IPS DF 6.9 (cell line): ENCODE results near the gene PAMR1.

ENCODE experiments used
- DNase-seq: peaks from one replicate; pipeline ENCODE4 v3.0.0-alpha.2; 2013; ENCODE audit warnings: low read depth, low spot score
- H3K27ac ChIP-seq: one replicate; pipeline ENCODE4 v1.5.1; 2013; ENCODE audit warnings: low read length, control low read depth
- H3K27me3 ChIP-seq: 2 replicates; pipeline ENCODE4 v1.6.1; 2013; ENCODE audit warnings: mild to moderate bottlenecking, low read length; ENCODE audit not compliant: control insufficient read depth, insufficient read depth
- H3K36me3 ChIP-seq: 2 replicates; pipeline ENCODE4 v1.6.1; 2013; ENCODE audit warnings: low read length; ENCODE audit not compliant: control insufficient read depth, insufficient read depth
- H3K4me1 ChIP-seq: 2 replicates; pipeline ENCODE4 v1.6.1; 2013; ENCODE audit warnings: low read length; ENCODE audit not compliant: control insufficient read depth, insufficient read depth
- H3K4me3 ChIP-seq: 2 replicates; pipeline ENCODE4 v1.5.1; 2013; ENCODE audit warnings: mild to moderate bottlenecking, low read length
- H3K9me3 ChIP-seq: 2 replicates; pipeline ENCODE4 v1.6.1; 2013; ENCODE audit warnings: low read length, inconsistent platforms; ENCODE audit not compliant: control insufficient read depth, insufficient read depth
- WGBS: extraction: QIAGEN DNeasy Blood & Tissue Kit; methylation state at CpG from one replicate; pipeline ENCODE4 v1.1.7; 2013; ENCODE audit warnings: mixed read lengths, missing lambda C conversion rate; ENCODE audit not compliant: insufficient read length, insufficient coverage; 5-methylcytosine and 5-hydroxymethylcytosine counted together

Gene PAMR1

GRCh38 chr11:35463331-35463751, 62.1 kb downstream of the PAMR1 start:
- no CpG with 5 or more reads among the region's 13 CpGs for WGBS
- H3K4me3 ChIP-seq = no peak overlapping the region
- H3K27me3 ChIP-seq = no peaks in the 10 kb centered on the region
- H3K36me3 ChIP-seq = no peaks in the 10 kb centered on the region
- no peaks in the 10 kb centered on the region for H3K9me3 ChIP-seq
- no peak overlapping the region for H3K27ac ChIP-seq
- DNase-seq = no peak
- H3K4me1 ChIP-seq = no peaks in the 10 kb centered on the region

DNA sequence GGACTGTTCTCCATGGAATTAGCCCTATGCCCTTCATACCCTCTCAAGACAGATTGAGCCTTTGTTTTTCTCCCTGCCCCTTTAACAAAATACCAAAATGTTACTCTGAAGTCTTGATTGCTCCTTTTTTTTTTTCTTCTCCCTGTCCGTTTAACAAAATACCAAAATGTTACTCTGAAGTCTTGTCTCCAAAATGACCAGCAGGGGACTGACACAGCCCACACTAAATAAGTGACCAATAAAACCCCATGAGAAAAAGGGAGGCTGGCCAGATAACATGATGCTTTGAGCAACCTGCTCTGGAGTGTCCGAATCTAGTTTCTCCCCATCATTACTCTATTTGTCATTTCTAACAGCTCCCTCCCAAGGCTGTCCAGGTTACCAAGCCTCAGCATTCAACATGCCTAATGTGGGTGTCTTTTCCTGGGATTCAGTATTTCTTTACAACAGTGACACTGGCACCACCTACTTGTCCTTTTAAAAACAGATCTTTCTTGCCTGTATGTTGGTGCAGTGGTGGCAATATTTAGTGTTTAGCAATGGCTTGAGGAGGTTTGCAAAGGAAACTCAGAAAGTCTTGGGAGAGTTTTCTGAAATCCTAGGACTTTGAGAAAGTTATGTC, 63.4 kb downstream of the PAMR1 start:
- Histone ChIP-seq H3K9me3 (no peaks in the 10 kb centered on the region), H3K36me3 (no peaks in the 10 kb centered on the region), H3K27me3 (no peaks in the 10 kb centered on the region), H3K4me3 (no peak overlapping the region), H3K27ac (no peak overlapping the region), H3K4me1 (no peaks in the 10 kb centered on the region)
- no CpG with 5 or more reads among the region's 2 CpGs for WGBS
- DNase-seq = no peak

- no peaks in the 10 kb centered on the region for H3K27me3 ChIP-seq
- H3K9me3 ChIP-seq = no peaks in the 10 kb centered on the region
- H3K36me3 ChIP-seq = no peaks in the 10 kb centered on the region
- no peak overlapping the region for H3K4me3 ChIP-seq
- no peaks in the 10 kb centered on the region for H3K4me1 ChIP-seq
- H3K27ac ChIP-seq = no peak overlapping the region
- DNase-seq = no peak
- WGBS = no CpG with 5 or more reads among the region's 1 CpG
Measured at GRCh38 chr11:35459489-35459888, 65.9 kb downstream of the PAMR1 start.

DNA sequence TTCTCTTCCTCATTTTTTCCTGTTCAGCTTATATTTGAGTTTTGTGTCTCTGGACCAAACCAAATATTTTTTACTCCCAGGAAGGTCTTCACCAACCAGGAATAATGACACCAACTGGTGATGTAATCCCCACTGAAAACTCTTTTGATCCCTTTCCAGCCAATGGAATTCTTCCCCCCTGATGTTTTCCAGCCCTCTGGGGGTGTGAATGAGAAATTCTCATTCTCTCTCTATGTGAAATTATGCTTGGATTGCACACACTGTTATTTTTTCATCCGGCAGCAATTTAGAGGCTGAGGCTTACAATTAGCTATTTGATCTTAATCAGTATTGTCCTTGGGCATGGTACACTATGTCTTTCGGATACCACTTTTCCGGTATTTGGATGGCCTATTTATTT, 66.6 kb downstream of the PAMR1 start:
- Histone ChIP-seq H3K36me3 (no peaks in the 10 kb centered on the region), H3K9me3 (no peaks in the 10 kb centered on the region), H3K4me3 (no peak overlapping the region), H3K4me1 (no peaks in the 10 kb centered on the region), H3K27me3 (no peaks in the 10 kb centered on the region), H3K27ac (no peak overlapping the region)
- WGBS = no CpG with 5 or more reads among the region's 3 CpGs
- DNase-seq = no peak

GRCh38 chr11:35454362-35454761, 71.1 kb downstream of the PAMR1 start:
- H3K9me3 ChIP-seq = no peaks in the 10 kb centered on the region
- WGBS = no CpG with 5 or more reads among the region's 1 CpG
- DNase-seq = no peak
- no peaks in the 10 kb centered on the region for H3K4me1 ChIP-seq
- H3K27ac ChIP-seq = no peak overlapping the region
- H3K27me3 ChIP-seq = no peaks in the 10 kb centered on the region
- no peaks in the 10 kb centered on the region for H3K36me3 ChIP-seq
- no peak overlapping the region for H3K4me3 ChIP-seq

DNA sequence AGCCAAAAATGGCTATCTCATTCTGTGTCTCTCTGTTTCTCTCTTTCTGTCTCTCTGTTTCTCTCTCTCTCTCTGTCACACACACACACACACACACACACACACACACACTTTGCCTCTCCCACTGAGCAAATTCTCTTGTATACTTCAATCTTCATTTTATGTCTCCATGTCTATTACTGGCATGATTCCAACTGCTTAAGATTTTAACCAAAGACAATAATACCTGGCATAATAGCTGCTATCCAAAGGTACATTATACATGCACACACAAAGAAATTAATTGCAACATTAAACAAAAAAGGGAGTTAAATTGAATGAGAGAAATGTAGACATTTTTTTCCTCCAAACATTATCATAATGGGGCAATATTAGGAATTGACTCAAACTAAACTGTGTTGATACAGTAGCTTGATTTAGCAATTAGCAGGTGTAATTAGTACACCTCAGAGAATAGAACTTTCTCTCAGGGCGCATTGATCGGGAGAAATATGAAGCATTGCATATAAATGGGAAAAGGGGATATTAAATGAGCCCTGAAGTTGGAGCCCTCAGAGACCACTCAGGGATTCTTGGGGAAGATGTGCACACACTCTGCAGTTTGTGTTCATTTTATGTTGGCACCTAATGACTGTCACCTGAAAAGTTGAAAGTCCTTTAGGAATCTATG, 88.7 kb downstream of the PAMR1 start:
- H3K4me3 ChIP-seq = no peak overlapping the region
- no peaks in the 10 kb centered on the region for H3K4me1 ChIP-seq
- no CpG with 5 or more reads among the region's 2 CpGs for WGBS
- DNase-seq = no peak
- H3K36me3 ChIP-seq = no peaks in the 10 kb centered on the region
- H3K27me3 ChIP-seq = no peaks in the 10 kb centered on the region
- no peak overlapping the region for H3K27ac ChIP-seq
- no peaks in the 10 kb centered on the region for H3K9me3 ChIP-seq

GRCh38 chr11:35433588-35433987, 91.8 kb downstream of the PAMR1 start:
- Histone ChIP-seq H3K9me3 (no peaks in the 10 kb centered on the region), H3K4me3 (no peak overlapping the region), H3K4me1 (no peaks in the 10 kb centered on the region), H3K36me3 (no peaks in the 10 kb centered on the region), H3K27me3 (no peaks in the 10 kb centered on the region), H3K27ac (no peak overlapping the region)
- WGBS = 100% methylated on average over 2 of the region's 3 CpGs
- DNase-seq = no peak

DNA sequence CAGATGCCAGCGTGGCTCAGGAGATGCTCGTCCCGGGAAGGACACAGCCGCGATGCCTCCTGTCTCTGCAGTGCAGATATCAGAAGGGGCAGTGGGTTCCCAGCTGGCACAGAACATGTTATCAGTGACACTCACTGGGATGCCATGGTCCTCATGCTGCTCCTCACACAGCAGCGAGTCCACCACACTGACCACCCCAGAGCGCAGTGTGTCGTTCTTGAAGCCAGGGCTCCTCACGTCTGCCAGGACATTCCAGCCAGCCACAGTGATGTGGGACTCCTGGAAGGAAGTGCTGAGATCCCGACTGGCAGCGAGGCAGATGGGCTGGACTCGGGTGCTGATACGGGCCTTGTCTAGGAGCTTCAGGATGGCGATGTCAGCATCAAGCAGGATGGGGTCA, 93.0 kb downstream of the PAMR1 start:
- no peaks in the 10 kb centered on the region for H3K4me1 ChIP-seq
- no peak overlapping the region for H3K27ac ChIP-seq
- no CpG with 5 or more reads among the region's 14 CpGs for WGBS
- H3K36me3 ChIP-seq = no peaks in the 10 kb centered on the region
- no peaks in the 10 kb centered on the region for H3K9me3 ChIP-seq
- DNase-seq = no peak
- H3K4me3 ChIP-seq = no peak overlapping the region
- H3K27me3 ChIP-seq = no peaks in the 10 kb centered on the region

- no peak overlapping the region for H3K4me3 ChIP-seq
- DNase-seq = no peak
Measured at GRCh38 chr11:35427071-35427470, 98.3 kb downstream of the PAMR1 start.

DNA sequence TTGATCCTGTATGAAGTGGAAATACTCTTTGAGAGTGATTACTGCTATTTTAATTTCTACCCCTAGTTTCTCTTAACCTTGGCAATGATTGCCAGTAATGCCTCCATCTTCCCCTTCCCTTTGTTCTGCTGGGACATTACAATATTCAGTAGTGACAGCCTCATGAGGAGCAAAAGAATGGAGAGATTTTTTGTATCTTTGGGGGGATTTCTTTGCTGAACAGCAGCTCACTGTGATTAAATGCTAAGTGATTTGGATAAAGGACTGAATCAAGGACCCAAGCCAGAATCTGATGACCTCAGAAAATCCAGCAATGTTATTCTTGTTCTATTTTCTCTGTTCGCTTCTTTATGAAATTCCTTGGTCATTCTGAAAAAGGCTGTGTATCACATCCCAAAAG, 99.1 kb downstream of the PAMR1 start:
- Histone ChIP-seq H3K9me3 (no peaks in the 10 kb centered on the region), H3K4me3 (no peak overlapping the region), H3K36me3 (no peaks in the 10 kb centered on the region), H3K27me3 (peaks cover 5% of the 10 kb centered on the region), H3K27ac (no peak overlapping the region), H3K4me1 (no peaks in the 10 kb centered on the region)
- no peak for DNase-seq
- no CpG with 5 or more reads among the region's 1 CpG for WGBS

More at GRCh38 chr11:35427071-35427470, 98.3 kb downstream of the PAMR1 start:
- Histone ChIP-seq H3K27ac (no peak overlapping the region), H3K9me3 (no peaks in the 10 kb centered on the region), H3K36me3 (no peaks in the 10 kb centered on the region), H3K27me3 (no peaks in the 10 kb centered on the region; the same call in none of the 2 replicates), H3K4me1 (no peaks in the 10 kb centered on the region)
- WGBS = no CpG with 5 or more reads among the region's 3 CpGs
